Hematopoietic multipotent progenitor cell treated with erythropoietin and hydrocortisone succinate and interleukin-3 and kit ligand, for 6 days (in vitro differentiated cells): Measurements from ENCODE around the gene PSMD8.
"Not testable (repeated sequence)": the region's sequence is repeated elsewhere in the genome, so short reads cannot be mapped to it uniquely, and the experiment has no call there.

Experiments used
- DNase-seq: peaks from one replicate; pipeline ENCODE4 v3.0.0-alpha.2; 2015

Gene PSMD8

GRCh38 chr19:38374332-38375097, at the start of gene PSMD8:
PSMD8 (plus strand) TSS chr19:38374571; CDS start chr19:38374602, 31 bp downstream.
- DNase-seq: peak; percentile 100

- no peak for DNase-seq
Measured at GRCh38 chr19:38326591-38326990, 47.8 kb upstream of the PSMD8 start.

GRCh38 chr19:38329651-38330050, 44.7 kb upstream of the PSMD8 start:
- DNase-seq: no peak

- DNase-seq: no peak
Measured at GRCh38 chr19:38331728-38332127, 42.6 kb upstream of the PSMD8 start.

GRCh38 chr19:38333245-38333644, 41.1 kb upstream of the PSMD8 start:
- DNase-seq: no peak

- DNase-seq: peak; percentile 98
Measured at GRCh38 chr19:38335949-38336637, 38.3 kb upstream of the PSMD8 start.

GRCh38 chr19:38336638-38337359, 37.6 kb upstream of the PSMD8 start:
- DNase-seq: peak; percentile 99

- no peak for DNase-seq
Measured at GRCh38 chr19:38337360-38337653, 37.1 kb upstream of the PSMD8 start.

- DNase-seq: not testable (repeated sequence)
Measured at GRCh38 chr19:38339011-38339410, 35.4 kb upstream of the PSMD8 start.

GRCh38 chr19:38340927-38341326, 33.4 kb upstream of the PSMD8 start:
- no peak for DNase-seq

GRCh38 chr19:38346837-38347236, 27.5 kb upstream of the PSMD8 start:
- DNase-seq: no peak

- no peak for DNase-seq
Measured at GRCh38 chr19:38350883-38351282, 23.5 kb upstream of the PSMD8 start.

- DNase-seq: no peak
Measured at GRCh38 chr19:38351865-38352395, 22.4 kb upstream of the PSMD8 start.

- no peak for DNase-seq
Measured at GRCh38 chr19:38352611-38353010, 21.8 kb upstream of the PSMD8 start.

GRCh38 chr19:38355728-38356725, 18.3 kb upstream of the PSMD8 start:
- no peak for DNase-seq

GRCh38 chr19:38358071-38358470, 16.3 kb upstream of the PSMD8 start:
- DNase-seq: no peak

- DNase-seq: no peak
Measured at GRCh38 chr19:38359242-38360021, 14.9 kb upstream of the PSMD8 start.

GRCh38 chr19:38360351-38360750, 14.0 kb upstream of the PSMD8 start:
- DNase-seq: no peak

GRCh38 chr19:38360839-38361631, 13.3 kb upstream of the PSMD8 start:
- DNase-seq: no peak

GRCh38 chr19:38361633-38362075, 12.7 kb upstream of the PSMD8 start:
- DNase-seq: peak; percentile 90
